Islet of Langerhans (tissue), 1 donor: ENCODE data around the gene THRB.

ENCODE experiments used
- FAIRE-seq: peaks from one replicate; lab custom pipeline; 2011; peaks lifted over from hg19 to GRCh38; lab: Jason Lieb, UNC

THRB gene

GRCh38 chr3:24374801-24375200, 119.8 kb downstream of the THRB start:
- FAIRE-seq, result peak; percentile 51

- FAIRE-seq, result no peak
Measured at GRCh38 chr3:24373198-24373959, 121.3 kb downstream of the THRB start.

- no peak for FAIRE-seq
Measured at GRCh38 chr3:24372559-24373197, 122.0 kb downstream of the THRB start.

- FAIRE-seq, result no peak
Measured at GRCh38 chr3:24370352-24371090, 124.1 kb downstream of the THRB start.

GRCh38 chr3:24368605-24369004, 126.0 kb downstream of the THRB start:
- no peak for FAIRE-seq

GRCh38 chr3:24367664-24368264, 126.9 kb downstream of the THRB start:
- no peak for FAIRE-seq

GRCh38 chr3:24367216-24367615, 127.4 kb downstream of the THRB start:
- FAIRE-seq, result no peak

- peak; percentile 13 for FAIRE-seq
Measured at GRCh38 chr3:24365168-24365567, 129.5 kb downstream of the THRB start.

- FAIRE-seq, result no peak
Measured at GRCh38 chr3:24364359-24364758, 130.3 kb downstream of the THRB start.

- no peak for FAIRE-seq
Measured at GRCh38 chr3:24363242-24363641, 131.4 kb downstream of the THRB start.

GRCh38 chr3:24361623-24362022, 133.0 kb downstream of the THRB start:
- FAIRE-seq, result no peak

GRCh38 chr3:24360957-24361356, 133.7 kb downstream of the THRB start:
- no peak for FAIRE-seq

GRCh38 chr3:24359645-24360462, 134.8 kb downstream of the THRB start:
- no peak for FAIRE-seq

GRCh38 chr3:24359102-24359501, 135.5 kb downstream of the THRB start:
- FAIRE-seq, result no peak

- no peak for FAIRE-seq
Measured at GRCh38 chr3:24357635-24358034, 137.0 kb downstream of the THRB start.

GRCh38 chr3:24355806-24356205, 138.8 kb downstream of the THRB start:
- no peak for FAIRE-seq

- FAIRE-seq, result no peak
Measured at GRCh38 chr3:24354230-24354629, 140.4 kb downstream of the THRB start.

- peak; percentile 9 for FAIRE-seq
Measured at GRCh38 chr3:24352893-24353553, 141.6 kb downstream of the THRB start.

GRCh38 chr3:24351779-24352469, 142.7 kb downstream of the THRB start:
- FAIRE-seq, result no peak

GRCh38 chr3:24349367-24350019, 145.2 kb downstream of the THRB start:
- FAIRE-seq, result no peak
